Heart left ventricle (tissue), 13 donors: ENCODE data around the gene EFHC1.

ENCODE experiments used
- POLR2A ChIP-seq, 2 donors: fragments of 450-650 bp; IDR thresholded peaks; one replicate each; pipeline ENCODE4 v1.6.1; 2017; ENCODE audit warnings: antibody characterized with exemption in 2 of 2, mild to moderate bottlenecking in 2 of 2, moderate library complexity in 2 of 2
- TF ChIP-seq, protein P1 (sequence below), 12 donors: fragments of 200-600 bp; sonication (generic) in 4 of 12; IDR thresholded peaks; one replicate each; pipeline versions ENCODE4 v1.5.0 to v1.8.0; 2018 to 2022; ENCODE audit warnings: antibody characterized with exemption in 12 of 12, mild to moderate bottlenecking in 5 of 12
- donor health status: ischemic (EF 13 %, LVEDD 7.1; RV severe dilation, severe dysfunction).
- donor health status: DM: no; HTN: yes; CAD: no.
- donor health status: DM: no; HTN: no; CAD: no.
- donor health status: ischemic (EF 25% LVEDD 6.9; RV normal size, moderate dysfunction).
- donor health status: ischemic (EF 25% LVEDD 5.7; RV mildly dilated, moderate dysfunction).
- donor health status: ischemic (EF 35%, LVEDD 5.7; RV mildly dilated, moderate dysfunction).
- donor health status: nonischemic (EF 11% LVEDD 7.7; RV severe dilation, severe dysfunction).
- donor health status: DM: yes; HTN: yes; CAD: no.
- donor health status: PGD.
- donor health status: ischemic (EF 29% LVEDD 5.4; RV normal size, mild dysfunction).
- donor health status: nonischemic (EF 23%, LVEDD 6.1; RV moderate dilation, normal function).

- TF ChIP-seq POLR2A (IDR thresholded peaks at IDR 0.05): no peak
- TF ChIP-seq, protein P1, sequence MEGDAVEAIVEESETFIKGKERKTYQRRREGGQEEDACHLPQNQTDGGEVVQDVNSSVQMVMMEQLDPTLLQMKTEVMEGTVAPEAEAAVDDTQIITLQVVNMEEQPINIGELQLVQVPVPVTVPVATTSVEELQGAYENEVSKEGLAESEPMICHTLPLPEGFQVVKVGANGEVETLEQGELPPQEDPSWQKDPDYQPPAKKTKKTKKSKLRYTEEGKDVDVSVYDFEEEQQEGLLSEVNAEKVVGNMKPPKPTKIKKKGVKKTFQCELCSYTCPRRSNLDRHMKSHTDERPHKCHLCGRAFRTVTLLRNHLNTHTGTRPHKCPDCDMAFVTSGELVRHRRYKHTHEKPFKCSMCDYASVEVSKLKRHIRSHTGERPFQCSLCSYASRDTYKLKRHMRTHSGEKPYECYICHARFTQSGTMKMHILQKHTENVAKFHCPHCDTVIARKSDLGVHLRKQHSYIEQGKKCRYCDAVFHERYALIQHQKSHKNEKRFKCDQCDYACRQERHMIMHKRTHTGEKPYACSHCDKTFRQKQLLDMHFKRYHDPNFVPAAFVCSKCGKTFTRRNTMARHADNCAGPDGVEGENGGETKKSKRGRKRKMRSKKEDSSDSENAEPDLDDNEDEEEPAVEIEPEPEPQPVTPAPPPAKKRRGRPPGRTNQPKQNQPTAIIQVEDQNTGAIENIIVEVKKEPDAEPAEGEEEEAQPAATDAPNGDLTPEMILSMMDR (IDR thresholded peaks at IDR 0.05): no peak
These were observed 87.6 kb downstream of the EFHC1 start for GRCh38 chr6:52507557-52508260.
